NCI-H748 (cell line): Measurements from ENCODE around the gene ZSCAN5A.
"Not testable (repeated sequence)": the region's sequence is repeated elsewhere in the genome, so short reads cannot be mapped to it uniquely, and the experiment has no call there.

Source experiments
- DNase-seq: peaks from one replicate; lab custom pipeline; 2025; ENCODE audit not compliant: unreplicated experiment; lab: John Stamatoyannopoulos, UW

The ZSCAN5A gene

GRCh38 chr19:56314381-56315076 is at the start of gene ZSCAN5A:
ZSCAN5A (minus strand) TSS chr19:56314839; CDS start chr19:56225046, 89,793 bp downstream.
- DNase-seq = peak; percentile 98

- no peak for DNase-seq
Observed at GRCh38 chr19:56360841-56361240, 46.2 kb upstream of the ZSCAN5A start.

- no peak for DNase-seq
Observed at GRCh38 chr19:56356944-56357343, 42.3 kb upstream of the ZSCAN5A start.

GRCh38 chr19:56355517-56355916 is 40.9 kb upstream of the ZSCAN5A start:
- no peak for DNase-seq

GRCh38 chr19:56351208-56351607 is 36.6 kb upstream of the ZSCAN5A start:
- DNase-seq = no peak

GRCh38 chr19:56350416-56351045 is 35.9 kb upstream of the ZSCAN5A start:
- peak; percentile 70 for DNase-seq

- DNase-seq = peak; percentile 61
Observed at GRCh38 chr19:56348289-56348877, 33.7 kb upstream of the ZSCAN5A start.

- no peak for DNase-seq
Observed at GRCh38 chr19:56347163-56347778, 32.6 kb upstream of the ZSCAN5A start.

- DNase-seq = no peak
Observed at GRCh38 chr19:56341948-56342347, 27.3 kb upstream of the ZSCAN5A start.

- not testable (repeated sequence) for DNase-seq
Observed at GRCh38 chr19:56339031-56339430, 24.4 kb upstream of the ZSCAN5A start.

GRCh38 chr19:56337077-56337476 is 22.4 kb upstream of the ZSCAN5A start:
- not testable (repeated sequence) for DNase-seq

- DNase-seq = not testable (repeated sequence)
Observed at GRCh38 chr19:56335371-56335770, 20.7 kb upstream of the ZSCAN5A start.

GRCh38 chr19:56333506-56333905 is 18.9 kb upstream of the ZSCAN5A start:
- peak; percentile 66 for DNase-seq

- no peak for DNase-seq
Observed at GRCh38 chr19:56332695-56333094, 18.1 kb upstream of the ZSCAN5A start.

- DNase-seq = no peak
Observed at GRCh38 chr19:56324436-56324835, 9.8 kb upstream of the ZSCAN5A start.

- DNase-seq = no peak
Observed at GRCh38 chr19:56321989-56322440, 7.4 kb upstream of the ZSCAN5A start.

GRCh38 chr19:56321254-56321988 is 6.8 kb upstream of the ZSCAN5A start:
- no peak for DNase-seq

- no peak for DNase-seq
Observed at GRCh38 chr19:56319991-56320390, 5.4 kb upstream of the ZSCAN5A start.

- DNase-seq = no peak
Observed at GRCh38 chr19:56317749-56318148, 3.1 kb upstream of the ZSCAN5A start.

- no peak for DNase-seq
Observed at GRCh38 chr19:56316728-56317127, 2.1 kb upstream of the ZSCAN5A start.
